WTC11 (cell line): ENCODE results near the gene STARD5.

Source experiments
- CTCF ChIP-seq: fragments of 200-600 bp; IDR thresholded peaks from 2 replicates; pipeline ENCODE4 v1.8.0; 2022; ENCODE audit warnings: antibody characterized with exemption
- ESRRA ChIP-seq: sonication (generic); formaldehyde crosslinking; IDR thresholded peaks from 2 replicates; pipeline ENCODE4 v1.8.1; 2022; ENCODE audit warnings: mild to moderate bottlenecking, missing genetic modification reagents, borderline replicate concordance
- FOXJ3 ChIP-seq: sonication (generic); formaldehyde crosslinking; IDR thresholded peaks from 2 replicates; pipeline ENCODE4 v1.9.0; 2021; ENCODE audit warnings: missing genetic modification reagents, mild to moderate bottlenecking, borderline replicate concordance
- IRF1 ChIP-seq: sonication (generic); formaldehyde crosslinking; IDR thresholded peaks from 2 replicates; pipeline ENCODE4 v1.8.0; 2023; ENCODE audit warnings: missing genetic modification reagents
- MXD4 ChIP-seq: fragments of 250-450 bp; sonication (Bioruptor Pico); IDR thresholded peaks from 2 replicates; pipeline ENCODE4 v1.8.0; 2021; ENCODE audit warnings: mild to moderate bottlenecking, moderate library complexity, borderline replicate concordance
- NR2C2 ChIP-seq: sonication (generic); formaldehyde crosslinking; IDR thresholded peaks from 2 replicates; pipeline ENCODE4 v1.8.0; 2022; ENCODE audit warnings: mild to moderate bottlenecking, missing genetic modification reagents
- SMAD3 ChIP-seq: sonication (generic); formaldehyde crosslinking; IDR thresholded peaks from 2 replicates; pipeline ENCODE4 v1.8.0; 2022; ENCODE audit warnings: missing genetic modification reagents, mild to moderate bottlenecking, borderline replicate concordance
- SMAD4 ChIP-seq: sonication (generic); formaldehyde crosslinking; IDR thresholded peaks from 2 replicates; pipeline ENCODE4 v1.8.0; 2022; ENCODE audit warnings: mild to moderate bottlenecking, missing genetic modification reagents
- SP1 ChIP-seq: sonication (generic); formaldehyde crosslinking; conservative IDR thresholded peaks from 2 replicates; pipeline ENCODE4 v1.8.1; 2022; ENCODE audit warnings: missing genetic modification reagents
- TEAD4 ChIP-seq: sonication (generic); formaldehyde crosslinking; IDR thresholded peaks from 2 replicates; pipeline ENCODE4 v1.8.0; 2022; ENCODE audit warnings: mild to moderate bottlenecking, missing genetic modification reagents
- TP53 ChIP-seq: sonication (generic); formaldehyde crosslinking; IDR thresholded peaks from 2 replicates; pipeline ENCODE4 v1.8.1; 2023; ENCODE audit warnings: mild to moderate bottlenecking, missing genetic modification reagents
- ZNF396 ChIP-seq: fragments of 250-450 bp; sonication (Bioruptor Pico); IDR thresholded peaks from 2 replicates; pipeline ENCODE4 v1.8.0; 2021; ENCODE audit warnings: mild to moderate bottlenecking, moderate library complexity, borderline replicate concordance
- ZNF512 ChIP-seq: sonication (generic); formaldehyde crosslinking; IDR thresholded peaks from 2 replicates; pipeline ENCODE4 v1.8.1; 2022; ENCODE audit warnings: missing genetic modification reagents, borderline replicate concordance

GRCh38 chr15:81280696-81281455, 43.1 kb downstream of the STARD5 start:
- TF ChIP-seq TP53 (CRISPR knock-in tag) (no peak), CTCF (no peak), ESRRA (CRISPR knock-in tag) (no peak), SMAD4 (CRISPR knock-in tag) (no peak), TEAD4 (CRISPR knock-in tag) (no peak), ZNF396 (CRISPR knock-in tag) (no peak), ZNF512 (no peak), IRF1 (CRISPR knock-in tag) (no peak), NR2C2 (no peak), MXD4 (CRISPR knock-in tag) (no peak), SP1 (CRISPR knock-in tag) (no peak), SMAD3 (no peak), FOXJ3 (no peak)
